Erythroblast (primary cell): ENCODE data around the gene EXOSC7.

Experiments used
- DNase-seq, 2 experiments: peaks; one replicate each; lab custom pipeline; 2025; lab: John Stamatoyannopoulos, UW
- GATA1 ChIP-seq: IDR thresholded peaks from 2 replicates; pipeline ENCODE4 v1.6.1; 2011; ENCODE audit warnings: low read depth, mild to moderate bottlenecking, control low read depth, low read length, moderate library complexity
- POLR2A ChIP-seq: IDR thresholded peaks from 2 replicates; pipeline ENCODE4 v1.6.1; 2011; ENCODE audit warnings: mild to moderate bottlenecking, low read length

The EXOSC7 gene

GRCh38 chr3:45033791-45034190, 57.7 kb downstream of the EXOSC7 start:
- no peak for DNase-seq
- TF ChIP-seq POLR2A, result no peak
- TF ChIP-seq GATA1, result no peak

DNA sequence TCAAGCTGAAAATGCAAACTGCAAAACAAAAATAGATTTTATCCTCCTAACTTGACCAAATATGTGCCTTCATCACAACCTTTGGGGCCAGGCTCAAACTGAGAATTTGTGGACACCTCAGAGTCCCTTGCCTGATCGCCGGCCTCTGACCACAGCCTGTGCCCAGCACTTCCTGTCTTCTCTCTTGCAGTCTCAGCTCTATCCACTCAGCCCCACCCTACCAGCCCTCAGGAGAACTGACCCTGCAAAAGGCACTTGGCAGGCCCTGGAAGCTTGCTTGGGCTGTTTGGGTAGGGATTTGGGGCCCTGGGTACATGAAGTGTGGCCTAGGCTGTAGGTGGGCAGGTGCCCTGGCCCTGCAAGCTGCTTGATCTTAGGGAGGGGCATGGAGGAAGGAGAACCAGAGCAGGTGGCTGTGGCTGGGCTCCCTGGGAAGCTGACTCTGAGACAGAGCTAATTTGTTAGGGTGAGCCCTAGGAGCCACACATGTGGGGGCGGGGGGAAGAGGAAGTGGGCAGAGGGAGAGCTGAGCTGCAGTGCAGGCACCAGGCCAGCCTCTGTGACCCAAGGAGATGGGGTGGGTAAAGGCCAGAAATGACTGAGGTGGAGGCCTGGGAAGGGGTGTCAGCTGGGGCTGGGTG, 58.7 kb downstream of the EXOSC7 start:
- TF ChIP-seq POLR2A (no peak), GATA1 (no peak)
- DNase-seq, result no peak

- DNase-seq, result peak in 1 of 2 experiments; percentile 29
- TF ChIP-seq POLR2A (no peak), GATA1 (no peak)
Observed at GRCh38 chr3:45035441-45036301, 59.6 kb downstream of the EXOSC7 start.

DNA sequence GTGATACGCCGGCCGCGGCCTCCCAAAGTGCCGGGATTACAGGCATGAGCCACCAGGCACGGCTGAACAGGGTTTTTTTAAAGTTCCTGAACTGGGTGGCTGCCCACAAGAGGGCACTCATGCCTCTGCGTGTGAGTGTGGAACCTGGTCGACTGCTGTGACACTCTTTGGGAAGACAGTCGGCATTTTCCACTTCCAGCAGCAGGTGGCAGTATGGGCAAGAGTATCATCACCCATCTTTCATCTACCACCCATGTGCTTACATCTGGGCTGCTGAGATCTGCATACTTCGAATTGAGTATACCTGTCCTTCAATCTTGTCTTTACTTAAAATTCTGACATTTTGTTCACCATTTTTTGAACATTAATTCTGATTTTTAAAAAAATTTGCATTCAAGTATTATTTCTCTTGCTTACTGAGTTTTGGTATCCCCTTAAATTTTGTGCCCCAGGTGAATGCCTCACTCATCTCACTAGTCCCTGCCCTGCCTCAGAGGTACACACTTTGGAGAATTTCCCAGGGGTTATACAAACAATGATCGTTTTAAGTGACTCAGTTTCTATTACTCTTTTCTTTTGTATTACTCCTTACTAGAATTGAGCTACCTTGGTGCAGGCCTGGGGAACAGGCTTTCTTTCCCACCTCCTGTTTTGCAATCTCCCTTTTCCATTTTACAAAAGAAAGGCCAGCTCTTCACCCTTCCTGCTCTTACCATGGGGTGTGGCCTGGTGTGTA, 61.8 kb downstream of the EXOSC7 start:
- TF ChIP-seq GATA1 (no peak), POLR2A (no peak)
- DNase-seq, result peak; percentile 90 to 95

GRCh38 chr3:45041666-45042065, 65.6 kb downstream of the EXOSC7 start:
- DNase-seq, result no peak
- TF ChIP-seq POLR2A, result no peak
- no peak for TF ChIP-seq GATA1

- no peak for DNase-seq
- TF ChIP-seq GATA1 (no peak), POLR2A (no peak)
Observed at GRCh38 chr3:45042162-45042561, 66.1 kb downstream of the EXOSC7 start.

DNA sequence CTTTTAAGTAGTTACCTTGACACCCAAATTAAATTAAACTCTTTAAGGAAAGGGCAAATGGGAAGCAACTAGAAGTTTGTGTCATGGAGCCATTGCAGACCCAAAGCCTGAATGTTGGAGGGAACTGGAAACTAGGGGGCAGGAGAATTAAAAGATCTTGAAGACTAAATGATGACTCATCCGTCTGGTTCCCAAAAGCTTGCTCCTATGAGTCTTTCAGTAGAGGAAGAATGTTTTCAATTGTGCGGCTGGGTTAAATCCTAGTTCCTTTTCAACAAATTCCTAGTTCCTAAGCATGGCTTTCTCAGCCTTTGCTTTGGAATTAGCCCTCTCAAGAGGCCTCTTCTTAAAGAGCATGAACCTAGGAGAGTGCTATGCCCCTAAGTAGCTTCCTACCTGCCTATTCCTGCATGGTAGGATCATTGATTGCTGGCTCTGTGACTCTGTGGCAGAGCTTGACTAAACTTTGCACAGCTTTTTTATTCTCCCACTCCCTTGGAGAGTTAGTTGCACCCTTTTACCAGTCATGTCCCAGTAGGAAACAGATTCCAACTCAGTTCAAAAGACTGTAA, 67.8 kb downstream of the EXOSC7 start:
- DNase-seq, result peak in 1 of 2 experiments; percentile 7
- TF ChIP-seq POLR2A, result no peak

GRCh38 chr3:45048244-45048643, 72.2 kb downstream of the EXOSC7 start:
- TF ChIP-seq POLR2A (no peak), GATA1 (no peak)
- no peak for DNase-seq

- no peak for DNase-seq
- TF ChIP-seq POLR2A (no peak), GATA1 (no peak)
Observed at GRCh38 chr3:45049807-45050206, 73.8 kb downstream of the EXOSC7 start.

GRCh38 chr3:45051685-45052084, 75.6 kb downstream of the EXOSC7 start:
- DNase-seq, result peak; percentile 12 to 18
- no peak for TF ChIP-seq POLR2A

DNA sequence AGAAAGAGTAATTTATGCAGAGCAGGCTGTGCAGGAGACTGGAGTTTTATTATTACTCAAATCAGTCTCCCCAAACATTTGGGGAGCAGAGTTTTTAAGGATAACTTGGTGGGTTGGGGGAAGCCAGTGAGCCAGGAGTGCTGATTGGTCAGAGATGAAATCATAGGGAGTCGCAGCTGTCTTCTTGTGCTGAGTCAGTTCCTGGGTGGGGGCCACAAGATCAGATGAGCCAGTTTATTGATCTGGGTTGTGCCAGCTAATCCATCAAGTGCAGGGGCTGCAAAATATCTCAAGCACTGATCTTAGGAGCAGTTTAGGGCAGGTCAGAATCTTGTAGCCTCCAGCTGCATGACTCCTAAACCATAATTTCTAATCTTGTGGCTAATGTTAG, 77.8 kb downstream of the EXOSC7 start:
- peak; percentile 22 to 34 for DNase-seq

- DNase-seq, result peak in 1 of 2 experiments; percentile 31
- TF ChIP-seq POLR2A (no peak), GATA1 (no peak)
Observed at GRCh38 chr3:45054196-45054857, 78.3 kb downstream of the EXOSC7 start.

GRCh38 chr3:45055032-45055410, 79.0 kb downstream of the EXOSC7 start:
- no peak for TF ChIP-seq GATA1
- TF ChIP-seq POLR2A, result no peak
- DNase-seq, result peak in 1 of 2 experiments; percentile 39
